ENCODE results near the gene ZBTB12. TPM values are rescaled to one million over a fixed set of nuclear protein-coding genes. Genes with fewer than 3 reads are reported as not detected.

The ZBTB12 gene
- total and polyA plus RNA-seq, 2 of the 13 experiments (the other 11 are each of a cell fraction or from before 2014, with no cell fraction given) = 4.8 to 6.0 TPM

DNA sequence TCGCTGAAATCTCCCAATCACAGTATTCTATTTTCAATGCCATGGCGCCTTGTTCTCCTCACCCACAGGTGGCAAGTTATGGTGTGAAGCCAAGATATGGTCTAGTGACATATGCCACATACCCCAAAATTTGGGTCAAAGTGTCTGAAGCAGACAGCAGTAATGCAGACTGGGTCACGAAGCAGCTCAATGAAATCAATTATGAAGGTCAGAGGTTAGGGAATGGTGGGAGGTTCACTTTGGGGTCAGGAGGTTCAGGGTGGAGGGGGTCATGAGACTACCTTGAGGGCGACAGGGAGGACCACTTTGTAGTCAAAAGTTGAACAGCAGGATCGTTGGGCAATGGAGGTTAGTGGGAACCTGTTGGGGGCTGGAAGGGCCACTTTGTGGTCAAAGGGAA lies 46.4 kb upstream of the ZBTB12 start (continued):
- TF ChIP-seq, protein P1, sequence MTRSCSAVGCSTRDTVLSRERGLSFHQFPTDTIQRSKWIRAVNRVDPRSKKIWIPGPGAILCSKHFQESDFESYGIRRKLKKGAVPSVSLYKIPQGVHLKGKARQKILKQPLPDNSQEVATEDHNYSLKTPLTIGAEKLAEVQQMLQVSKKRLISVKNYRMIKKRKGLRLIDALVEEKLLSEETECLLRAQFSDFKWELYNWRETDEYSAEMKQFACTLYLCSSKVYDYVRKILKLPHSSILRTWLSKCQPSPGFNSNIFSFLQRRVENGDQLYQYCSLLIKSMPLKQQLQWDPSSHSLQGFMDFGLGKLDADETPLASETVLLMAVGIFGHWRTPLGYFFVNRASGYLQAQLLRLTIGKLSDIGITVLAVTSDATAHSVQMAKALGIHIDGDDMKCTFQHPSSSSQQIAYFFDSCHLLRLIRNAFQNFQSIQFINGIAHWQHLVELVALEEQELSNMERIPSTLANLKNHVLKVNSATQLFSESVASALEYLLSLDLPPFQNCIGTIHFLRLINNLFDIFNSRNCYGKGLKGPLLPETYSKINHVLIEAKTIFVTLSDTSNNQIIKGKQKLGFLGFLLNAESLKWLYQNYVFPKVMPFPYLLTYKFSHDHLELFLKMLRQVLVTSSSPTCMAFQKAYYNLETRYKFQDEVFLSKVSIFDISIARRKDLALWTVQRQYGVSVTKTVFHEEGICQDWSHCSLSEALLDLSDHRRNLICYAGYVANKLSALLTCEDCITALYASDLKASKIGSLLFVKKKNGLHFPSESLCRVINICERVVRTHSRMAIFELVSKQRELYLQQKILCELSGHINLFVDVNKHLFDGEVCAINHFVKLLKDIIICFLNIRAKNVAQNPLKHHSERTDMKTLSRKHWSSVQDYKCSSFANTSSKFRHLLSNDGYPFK (CRISPR knock-in tag; IDR thresholded peaks at IDR 0.05; ENCODE audit: borderline replicate concordance) = no peak
- peak; percentile 33 for TF ChIP-seq RARA (CRISPR knock-in tag; IDR thresholded peaks at IDR 0.05)
- TF ChIP-seq, protein P2, sequence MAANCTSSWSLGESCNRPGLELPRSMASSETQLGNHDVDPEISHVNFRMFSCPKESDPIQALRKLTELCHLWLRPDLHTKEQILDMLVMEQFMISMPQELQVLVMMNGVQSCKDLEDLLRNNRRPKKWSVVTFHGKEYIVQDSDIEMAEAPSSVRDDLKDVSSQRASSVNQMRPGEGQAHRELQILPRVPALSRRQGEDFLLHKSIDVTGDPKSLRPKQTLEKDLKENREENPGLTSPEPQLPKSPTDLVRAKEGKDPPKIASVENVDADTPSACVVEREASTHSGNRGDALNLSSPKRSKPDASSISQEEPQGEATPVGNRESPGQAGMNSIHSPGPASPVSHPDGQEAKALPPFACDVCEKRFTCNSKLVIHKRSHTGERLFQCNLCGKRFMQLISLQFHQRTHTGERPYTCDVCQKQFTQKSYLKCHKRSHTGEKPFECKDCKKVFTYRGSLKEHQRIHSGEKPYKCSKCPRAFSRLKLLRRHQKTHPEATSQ (CRISPR knock-in tag; IDR thresholded peaks at IDR 0.05; ENCODE audit: borderline replicate concordance) = no peak
- no peak for TF ChIP-seq ZNF776 (CRISPR knock-in tag; IDR thresholded peaks at IDR 0.05)
- no peak for TF ChIP-seq ZFAT (CRISPR knock-in tag; conservative IDR thresholded peaks at IDR 0.05)
- no peak for TF ChIP-seq PLRG1 (conservative IDR thresholded peaks at IDR 0.05)
- TF ChIP-seq, protein P3, sequence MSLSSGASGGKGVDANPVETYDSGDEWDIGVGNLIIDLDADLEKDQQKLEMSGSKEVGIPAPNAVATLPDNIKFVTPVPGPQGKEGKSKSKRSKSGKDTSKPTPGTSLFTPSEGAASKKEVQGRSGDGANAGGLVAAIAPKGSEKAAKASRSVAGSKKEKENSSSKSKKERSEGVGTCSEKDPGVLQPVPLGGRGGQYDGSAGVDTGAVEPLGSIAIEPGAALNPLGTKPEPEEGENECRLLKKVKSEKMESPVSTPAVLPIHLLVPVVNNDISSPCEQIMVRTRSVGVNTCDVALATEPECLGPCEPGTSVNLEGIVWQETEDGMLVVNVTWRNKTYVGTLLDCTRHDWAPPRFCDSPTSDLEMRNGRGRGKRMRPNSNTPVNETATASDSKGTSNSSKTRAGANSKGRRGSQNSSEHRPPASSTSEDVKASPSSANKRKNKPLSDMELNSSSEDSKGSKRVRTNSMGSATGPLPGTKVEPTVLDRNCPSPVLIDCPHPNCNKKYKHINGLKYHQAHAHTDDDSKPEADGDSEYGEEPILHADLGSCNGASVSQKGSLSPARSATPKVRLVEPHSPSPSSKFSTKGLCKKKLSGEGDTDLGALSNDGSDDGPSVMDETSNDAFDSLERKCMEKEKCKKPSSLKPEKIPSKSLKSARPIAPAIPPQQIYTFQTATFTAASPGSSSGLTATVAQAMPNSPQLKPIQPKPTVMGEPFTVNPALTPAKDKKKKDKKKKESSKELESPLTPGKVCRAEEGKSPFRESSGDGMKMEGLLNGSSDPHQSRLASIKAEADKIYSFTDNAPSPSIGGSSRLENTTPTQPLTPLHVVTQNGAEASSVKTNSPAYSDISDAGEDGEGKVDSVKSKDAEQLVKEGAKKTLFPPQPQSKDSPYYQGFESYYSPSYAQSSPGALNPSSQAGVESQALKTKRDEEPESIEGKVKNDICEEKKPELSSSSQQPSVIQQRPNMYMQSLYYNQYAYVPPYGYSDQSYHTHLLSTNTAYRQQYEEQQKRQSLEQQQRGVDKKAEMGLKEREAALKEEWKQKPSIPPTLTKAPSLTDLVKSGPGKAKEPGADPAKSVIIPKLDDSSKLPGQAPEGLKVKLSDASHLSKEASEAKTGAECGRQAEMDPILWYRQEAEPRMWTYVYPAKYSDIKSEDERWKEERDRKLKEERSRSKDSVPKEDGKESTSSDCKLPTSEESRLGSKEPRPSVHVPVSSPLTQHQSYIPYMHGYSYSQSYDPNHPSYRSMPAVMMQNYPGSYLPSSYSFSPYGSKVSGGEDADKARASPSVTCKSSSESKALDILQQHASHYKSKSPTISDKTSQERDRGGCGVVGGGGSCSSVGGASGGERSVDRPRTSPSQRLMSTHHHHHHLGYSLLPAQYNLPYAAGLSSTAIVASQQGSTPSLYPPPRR (CRISPR knock-in tag; IDR thresholded peaks at IDR 0.05; ENCODE audit: borderline replicate concordance) = no peak
- TF ChIP-seq KLF13 (CRISPR knock-in tag; IDR thresholded peaks at IDR 0.05) = no peak
- TF ChIP-seq ZNF672 (CRISPR knock-in tag; IDR thresholded peaks at IDR 0.05) = no peak
- TF ChIP-seq, protein P4, sequence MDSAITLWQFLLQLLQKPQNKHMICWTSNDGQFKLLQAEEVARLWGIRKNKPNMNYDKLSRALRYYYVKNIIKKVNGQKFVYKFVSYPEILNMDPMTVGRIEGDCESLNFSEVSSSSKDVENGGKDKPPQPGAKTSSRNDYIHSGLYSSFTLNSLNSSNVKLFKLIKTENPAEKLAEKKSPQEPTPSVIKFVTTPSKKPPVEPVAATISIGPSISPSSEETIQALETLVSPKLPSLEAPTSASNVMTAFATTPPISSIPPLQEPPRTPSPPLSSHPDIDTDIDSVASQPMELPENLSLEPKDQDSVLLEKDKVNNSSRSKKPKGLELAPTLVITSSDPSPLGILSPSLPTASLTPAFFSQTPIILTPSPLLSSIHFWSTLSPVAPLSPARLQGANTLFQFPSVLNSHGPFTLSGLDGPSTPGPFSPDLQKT (CRISPR knock-in tag; IDR thresholded peaks at IDR 0.05; ENCODE audit: borderline replicate concordance) = no peak
- TF ChIP-seq NCOA1 (CRISPR knock-in tag; IDR thresholded peaks at IDR 0.05) = no peak
- no peak for TF ChIP-seq SP5 (CRISPR knock-in tag; IDR thresholded peaks at IDR 0.05; ENCODE audit: borderline replicate concordance, low read depth)
- TF ChIP-seq PCBP2 (optimal IDR thresholded peaks at IDR 0.05; ENCODE audit: low read depth, low read length, poor library complexity, severe bottlenecking) = peak; percentile 37
- TF ChIP-seq ELF4 (CRISPR knock-in tag; IDR thresholded peaks at IDR 0.05; ENCODE audit: borderline replicate concordance) = no peak
- TF ChIP-seq, protein P5, sequence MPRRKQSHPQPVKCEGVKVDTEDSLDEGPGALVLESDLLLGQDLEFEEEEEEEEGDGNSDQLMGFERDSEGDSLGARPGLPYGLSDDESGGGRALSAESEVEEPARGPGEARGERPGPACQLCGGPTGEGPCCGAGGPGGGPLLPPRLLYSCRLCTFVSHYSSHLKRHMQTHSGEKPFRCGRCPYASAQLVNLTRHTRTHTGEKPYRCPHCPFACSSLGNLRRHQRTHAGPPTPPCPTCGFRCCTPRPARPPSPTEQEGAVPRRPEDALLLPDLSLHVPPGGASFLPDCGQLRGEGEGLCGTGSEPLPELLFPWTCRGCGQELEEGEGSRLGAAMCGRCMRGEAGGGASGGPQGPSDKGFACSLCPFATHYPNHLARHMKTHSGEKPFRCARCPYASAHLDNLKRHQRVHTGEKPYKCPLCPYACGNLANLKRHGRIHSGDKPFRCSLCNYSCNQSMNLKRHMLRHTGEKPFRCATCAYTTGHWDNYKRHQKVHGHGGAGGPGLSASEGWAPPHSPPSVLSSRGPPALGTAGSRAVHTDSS (CRISPR knock-in tag; conservative IDR thresholded peaks at IDR 0.05) = no peak
- TF ChIP-seq, protein P6, sequence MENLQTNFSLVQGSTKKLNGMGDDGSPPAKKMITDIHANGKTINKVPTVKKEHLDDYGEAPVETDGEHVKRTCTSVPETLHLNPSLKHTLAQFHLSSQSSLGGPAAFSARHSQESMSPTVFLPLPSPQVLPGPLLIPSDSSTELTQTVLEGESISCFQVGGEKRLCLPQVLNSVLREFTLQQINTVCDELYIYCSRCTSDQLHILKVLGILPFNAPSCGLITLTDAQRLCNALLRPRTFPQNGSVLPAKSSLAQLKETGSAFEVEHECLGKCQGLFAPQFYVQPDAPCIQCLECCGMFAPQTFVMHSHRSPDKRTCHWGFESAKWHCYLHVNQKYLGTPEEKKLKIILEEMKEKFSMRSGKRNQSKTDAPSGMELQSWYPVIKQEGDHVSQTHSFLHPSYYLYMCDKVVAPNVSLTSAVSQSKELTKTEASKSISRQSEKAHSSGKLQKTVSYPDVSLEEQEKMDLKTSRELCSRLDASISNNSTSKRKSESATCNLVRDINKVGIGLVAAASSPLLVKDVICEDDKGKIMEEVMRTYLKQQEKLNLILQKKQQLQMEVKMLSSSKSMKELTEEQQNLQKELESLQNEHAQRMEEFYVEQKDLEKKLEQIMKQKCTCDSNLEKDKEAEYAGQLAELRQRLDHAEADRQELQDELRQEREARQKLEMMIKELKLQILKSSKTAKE (CRISPR knock-in tag; IDR thresholded peaks at IDR 0.05; ENCODE audit: borderline replicate concordance) = peak; percentile 51

Measured in HepG2 (cell line).